ENCODE results near the gene INSIG1.

The INSIG1 gene

DNA sequence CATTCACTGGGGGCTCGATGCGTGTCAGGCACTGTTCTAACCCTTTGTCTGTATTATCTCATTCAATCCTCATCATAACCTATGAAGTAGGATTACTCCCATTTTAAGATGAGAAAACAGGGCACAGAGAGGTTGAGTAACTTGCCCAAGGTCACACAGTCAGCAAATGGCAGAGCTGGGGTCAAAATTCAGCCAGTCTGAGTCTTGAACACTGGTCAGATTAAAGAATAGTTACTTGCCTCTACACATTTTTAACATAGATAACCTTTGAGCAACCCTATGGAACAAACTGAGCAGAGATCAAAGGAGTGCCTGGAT, 27.2 kb downstream of the INSIG1 start:
- DNase-seq: no peak

DNA sequence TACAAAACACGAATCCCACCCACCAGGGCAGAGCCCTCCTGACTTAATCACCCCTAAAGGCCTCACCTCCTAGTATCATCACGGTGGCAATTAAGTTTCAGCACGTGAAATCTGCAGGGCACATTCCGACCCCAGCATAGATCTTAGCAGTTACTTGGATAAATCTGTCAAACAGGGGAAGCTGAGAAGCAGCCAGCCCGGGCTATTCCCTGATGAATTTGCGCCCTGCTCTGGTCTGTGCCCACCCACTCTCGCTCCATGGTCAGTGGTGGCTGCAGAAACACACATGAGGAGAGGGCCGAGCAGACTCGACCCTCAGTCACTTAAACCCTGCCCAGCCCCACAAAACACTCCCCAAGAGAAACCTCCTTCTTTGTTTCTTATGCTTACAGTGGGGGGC, 28.7 kb downstream of the INSIG1 start:
- no peak for DNase-seq

DNA sequence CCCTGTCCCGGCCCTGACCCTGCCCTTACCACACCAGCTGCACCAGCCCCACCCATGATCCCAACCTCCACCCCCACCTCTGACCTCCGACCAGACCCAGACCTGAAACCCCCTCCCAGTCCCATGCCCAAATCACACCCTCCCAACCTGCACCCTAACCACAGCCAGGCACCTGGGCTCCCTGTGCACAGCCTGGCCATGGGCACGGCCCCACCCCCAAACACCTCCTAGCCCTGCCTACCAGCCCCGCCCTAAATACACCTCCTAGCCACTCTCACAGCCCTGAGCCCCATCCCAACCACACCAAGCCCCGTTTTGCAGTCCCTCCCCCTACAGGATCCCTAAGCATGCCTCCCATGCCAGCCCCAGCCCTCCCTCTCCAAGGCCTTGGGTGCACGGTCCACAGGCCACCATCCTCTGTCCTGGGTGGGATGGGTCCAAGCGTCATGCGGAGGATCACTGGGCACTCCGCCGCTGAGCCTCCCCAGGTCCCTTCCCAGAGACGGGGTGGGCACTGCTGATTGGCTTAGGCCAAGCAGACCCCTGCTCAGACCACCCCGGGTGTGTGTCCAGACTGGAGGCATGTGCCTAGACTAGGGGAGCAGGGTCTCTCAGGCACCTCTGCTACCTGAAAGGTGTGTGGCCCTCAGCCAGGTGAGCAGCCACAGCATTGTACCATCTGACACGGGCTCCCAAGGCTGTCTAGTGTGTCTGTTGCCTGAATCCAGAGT, 30.1 kb downstream of the INSIG1 start:
- DNase-seq: no peak

DNA sequence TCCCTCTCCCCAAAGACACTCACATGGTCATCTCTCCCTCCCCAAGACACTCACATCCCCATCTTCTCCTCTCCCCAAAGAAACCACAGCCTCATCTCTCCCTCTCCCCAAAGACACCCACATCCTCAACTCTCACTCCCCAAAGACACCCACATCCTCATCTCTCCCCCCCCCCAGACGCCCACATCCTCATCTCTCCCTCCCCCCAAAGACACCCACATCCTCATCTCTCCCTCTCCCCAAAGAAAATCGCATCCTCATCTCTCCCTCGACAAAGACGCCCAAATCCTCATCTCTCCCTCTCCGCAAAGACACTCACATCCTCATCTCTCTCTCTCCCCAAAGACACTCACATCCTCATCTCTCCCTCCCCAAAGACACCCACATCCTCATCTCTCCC, 31.5 kb downstream of the INSIG1 start:
- DNase-seq: no peak

DNA sequence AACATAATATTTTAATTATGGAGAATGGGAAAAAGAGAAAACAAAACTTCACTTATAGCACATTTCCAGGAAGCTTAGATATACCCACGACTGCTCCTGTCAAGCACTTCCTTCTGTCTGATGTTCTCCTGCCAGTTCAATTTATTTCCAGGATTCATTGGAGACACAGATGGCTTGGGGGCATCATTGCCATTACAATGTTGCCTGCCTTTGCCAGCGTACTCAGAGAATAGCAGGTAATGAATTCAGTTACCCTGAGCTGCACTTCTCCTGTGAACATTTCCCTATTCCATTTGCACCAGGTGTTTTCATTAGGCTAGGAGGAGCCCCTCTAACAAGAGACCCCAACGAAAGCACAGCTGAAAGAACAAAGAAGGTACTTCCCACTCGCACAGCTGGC, 33.7 kb downstream of the INSIG1 start:
- no peak for DNase-seq

DNA sequence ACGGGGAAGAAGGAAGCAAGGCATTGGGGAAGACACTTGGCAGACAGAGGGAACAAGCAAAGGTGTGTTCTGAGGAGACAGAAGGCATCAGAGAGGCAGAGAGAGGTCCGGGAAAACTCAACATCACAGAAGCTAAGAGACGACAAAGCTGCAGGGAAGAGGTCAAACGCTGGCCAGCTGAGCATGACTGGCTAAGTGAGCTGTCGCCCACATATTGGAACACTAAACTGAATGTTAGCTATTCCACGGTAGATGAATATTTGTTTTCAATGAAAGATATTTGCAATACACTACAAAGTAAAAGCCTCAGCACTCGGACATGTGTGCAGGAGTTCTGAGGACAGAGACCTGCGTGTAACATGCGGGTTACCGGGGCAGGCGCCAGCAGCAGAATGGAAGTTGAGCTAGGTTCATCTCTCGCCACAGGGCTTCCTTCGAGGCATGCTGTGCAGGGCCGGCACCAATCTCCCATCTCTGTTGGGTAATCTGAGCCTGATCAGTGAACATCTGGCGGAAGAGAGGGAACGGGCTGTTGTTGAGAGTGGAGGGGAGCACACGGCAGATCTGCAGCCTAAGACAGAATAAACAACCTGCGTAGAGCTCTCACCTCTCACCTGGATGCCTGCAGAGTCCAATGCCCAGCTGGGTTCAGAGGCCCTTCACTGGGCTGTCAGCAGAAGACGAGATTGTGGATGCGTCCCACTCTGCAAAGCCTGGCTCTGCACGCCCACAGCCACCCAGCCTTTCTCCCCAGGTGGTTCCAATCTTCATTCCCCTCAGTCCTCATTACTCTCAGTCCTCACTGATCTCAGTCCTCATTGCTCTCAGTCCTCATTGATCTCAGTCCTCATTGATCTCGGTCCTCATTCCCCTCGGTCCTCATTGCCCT, 35.9 kb downstream of the INSIG1 start:
- no peak for DNase-seq

DNA sequence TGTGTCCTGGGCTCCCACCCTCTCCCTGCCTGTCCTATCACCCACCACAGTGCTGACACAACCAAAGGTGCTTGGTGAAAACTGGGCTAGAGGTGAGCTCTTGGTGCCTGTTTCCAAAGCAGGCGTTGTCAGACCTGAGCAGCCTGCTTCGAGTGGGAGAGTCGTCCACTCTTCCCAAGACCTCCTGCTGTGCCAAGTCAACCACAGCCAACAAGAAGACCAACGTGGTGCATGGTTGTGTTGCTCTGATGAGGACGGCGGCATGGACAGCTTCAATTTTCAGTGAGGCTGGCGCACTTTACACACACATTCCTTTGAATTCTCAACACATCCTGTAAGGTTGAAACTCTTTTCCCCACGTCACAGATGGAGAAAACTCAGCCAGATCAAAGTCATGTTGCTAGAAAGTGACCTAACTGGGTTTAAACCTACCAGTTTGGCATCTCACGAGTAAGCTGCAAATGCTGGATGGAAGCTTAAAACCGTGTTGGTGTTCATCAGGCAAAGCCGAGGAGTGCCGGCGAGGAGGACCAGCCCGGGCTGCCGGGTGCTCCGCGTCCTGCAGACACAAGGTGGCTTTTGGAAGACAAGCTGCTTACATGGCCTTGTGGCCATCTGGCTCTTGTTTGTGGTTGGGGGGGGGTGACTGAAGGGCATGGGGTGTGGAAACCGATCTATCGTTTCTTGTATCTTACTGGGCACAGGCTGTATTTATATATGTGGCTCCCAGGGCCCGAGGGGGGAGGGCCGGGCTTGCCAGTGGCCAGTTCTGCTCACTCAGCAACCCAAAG, 39.3 kb downstream of the INSIG1 start:
- no peak for DNase-seq

DNA sequence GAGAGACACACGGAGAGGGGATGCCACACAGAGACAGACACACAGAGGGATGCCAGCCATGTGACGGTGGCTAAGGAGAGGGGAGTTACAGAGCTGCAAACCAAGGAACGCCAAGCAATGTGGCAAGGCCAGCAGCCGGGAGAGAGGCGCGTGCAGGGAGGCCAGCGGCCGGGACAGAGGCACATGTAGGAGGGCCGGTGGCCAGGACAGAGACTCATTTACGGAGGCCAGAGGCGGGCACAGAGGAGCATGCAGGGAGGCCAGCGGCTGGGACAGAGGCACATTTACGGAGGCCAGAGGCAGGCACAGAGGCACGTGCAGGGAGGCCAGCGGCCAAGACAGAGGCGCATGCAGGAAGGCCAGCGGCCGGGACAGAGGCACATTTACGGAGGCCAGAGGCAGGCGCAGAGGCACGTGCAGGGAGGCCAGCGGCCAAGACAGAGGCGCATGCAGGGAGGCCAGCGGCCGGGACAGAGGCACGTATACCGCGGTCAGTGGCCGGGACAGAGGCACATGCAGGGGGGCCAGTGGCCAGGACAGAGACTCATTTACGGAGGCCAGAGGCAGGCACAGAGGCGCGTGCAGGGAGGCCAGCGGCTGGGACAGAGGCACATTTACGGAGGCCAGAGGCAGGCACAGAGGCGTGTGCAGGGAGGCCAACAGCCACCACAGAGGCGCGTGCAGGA, 40.4 kb downstream of the INSIG1 start:
- DNase-seq: no peak

DNA sequence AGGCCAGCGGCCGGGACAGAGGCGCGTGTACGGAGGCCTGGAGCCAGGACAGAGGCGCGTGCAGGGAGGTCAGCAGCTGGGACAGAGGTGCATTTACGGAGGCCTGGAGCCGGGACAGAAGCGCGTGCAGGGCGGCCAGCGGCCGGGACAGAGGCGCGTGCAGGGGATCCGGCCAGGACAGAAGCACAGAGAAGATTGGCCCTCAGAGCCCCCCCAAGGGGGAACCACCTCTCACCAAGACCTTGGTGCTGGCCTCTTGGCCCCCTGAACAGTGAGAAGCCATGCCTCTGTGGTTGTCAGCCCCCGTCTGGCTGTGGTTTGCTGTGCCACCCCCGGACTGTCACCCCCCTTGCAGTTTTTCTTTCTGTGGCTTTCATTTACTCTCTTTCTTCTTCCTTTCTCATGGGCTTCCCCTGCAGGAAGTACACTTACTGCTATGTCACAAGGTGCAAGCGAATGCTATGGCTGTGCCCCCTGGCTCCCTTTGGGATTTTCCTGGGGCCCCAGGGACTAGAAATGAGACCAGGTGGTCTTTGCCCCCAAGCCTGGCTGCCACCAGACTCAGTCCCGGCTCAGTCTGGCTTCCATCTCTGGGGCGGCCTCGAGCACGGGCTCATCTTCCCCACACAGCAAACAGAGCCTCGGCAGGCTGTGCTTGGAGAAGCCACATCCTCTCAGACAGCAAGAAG, 41.1 kb downstream of the INSIG1 start:
- no peak for DNase-seq

DNA sequence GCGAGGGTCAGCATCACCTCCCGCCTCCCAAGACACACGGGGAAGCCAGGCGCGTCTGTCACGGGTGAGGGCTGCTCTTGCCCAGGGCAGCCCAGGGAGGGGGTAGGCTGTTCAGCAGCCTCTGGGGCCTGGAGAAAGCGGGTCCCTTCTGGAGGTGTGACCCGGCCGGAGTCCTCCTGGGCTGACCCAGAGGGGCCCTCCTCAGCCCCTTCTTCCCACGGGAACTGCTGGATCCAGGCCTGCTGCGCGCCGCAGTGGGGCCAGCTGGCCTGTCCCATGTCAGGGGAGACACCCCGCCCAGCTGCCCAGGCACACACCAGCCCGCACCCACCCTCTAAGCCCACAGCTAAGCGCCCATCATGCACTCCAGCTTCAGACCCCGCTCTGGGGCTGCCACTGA, 41.8 kb downstream of the INSIG1 start:
- DNase-seq: no peak

DNA sequence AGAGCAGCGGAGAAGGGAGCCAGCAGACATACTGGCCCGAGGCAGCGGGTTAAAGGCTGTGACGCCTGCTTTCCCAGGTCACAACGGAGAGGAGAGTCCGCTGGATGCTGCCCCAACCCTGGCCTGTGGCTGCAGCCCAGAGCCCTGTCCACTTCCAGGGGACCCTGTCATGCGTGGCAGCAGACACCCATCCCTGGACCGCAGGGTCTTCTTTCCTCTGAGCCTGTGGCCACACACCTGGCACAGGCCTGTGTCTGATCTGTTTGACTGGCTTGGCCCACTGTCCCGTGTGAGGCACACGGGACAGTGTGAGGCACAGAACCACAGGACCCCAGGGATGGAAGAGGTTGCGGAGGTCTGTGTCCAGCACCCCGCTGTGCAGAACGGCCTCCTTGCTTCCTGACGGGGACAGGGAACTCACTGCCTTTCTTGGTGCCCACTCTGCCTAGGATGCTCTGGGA, 42.4 kb downstream of the INSIG1 start:
- no peak for DNase-seq

DNA sequence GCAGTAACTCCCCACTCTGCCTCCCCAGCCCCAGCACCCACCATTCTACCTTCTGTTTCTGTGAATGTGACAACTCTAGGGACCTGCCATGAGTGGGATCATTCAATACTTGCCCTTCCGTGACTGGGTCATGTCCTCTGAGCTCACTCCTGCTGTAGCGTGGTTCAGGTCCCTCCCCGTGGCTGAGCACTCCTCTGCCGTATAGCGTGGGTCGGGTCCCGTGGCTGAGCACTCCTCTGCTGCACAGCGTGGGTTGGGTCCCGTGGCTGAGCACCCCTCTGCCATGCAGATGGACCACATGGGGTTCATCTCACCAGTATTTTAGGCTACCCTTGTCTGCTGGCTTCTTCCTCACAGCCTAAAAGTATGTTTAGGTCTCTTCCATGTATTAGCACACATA, 43.0 kb downstream of the INSIG1 start:
- DNase-seq: no peak

DNA sequence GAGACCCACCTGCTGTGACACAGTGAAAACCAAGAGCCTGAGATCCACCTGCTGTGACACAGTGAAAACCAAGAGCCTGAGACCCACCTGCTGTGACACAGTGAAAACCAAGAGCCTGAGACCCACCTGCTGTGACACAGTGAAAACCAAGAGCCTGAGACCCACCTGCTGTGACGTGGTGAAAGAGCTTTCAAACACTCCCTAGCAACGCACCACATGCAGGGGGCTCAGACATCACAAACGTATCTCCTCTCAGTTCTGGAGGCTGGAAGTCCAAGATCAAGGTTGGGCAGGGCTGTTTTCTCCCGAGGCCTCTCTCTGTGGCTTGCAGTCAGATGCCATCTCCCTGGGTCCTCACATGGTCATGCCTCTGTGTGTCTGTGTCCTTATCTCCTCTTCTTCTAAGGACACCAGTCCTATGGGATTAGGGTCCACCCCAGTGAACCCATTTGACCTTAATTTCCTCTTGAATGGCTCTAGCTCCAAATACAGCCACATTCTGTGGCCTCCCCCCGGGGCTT, 43.8 kb downstream of the INSIG1 start:
- no peak for DNase-seq

DNA sequence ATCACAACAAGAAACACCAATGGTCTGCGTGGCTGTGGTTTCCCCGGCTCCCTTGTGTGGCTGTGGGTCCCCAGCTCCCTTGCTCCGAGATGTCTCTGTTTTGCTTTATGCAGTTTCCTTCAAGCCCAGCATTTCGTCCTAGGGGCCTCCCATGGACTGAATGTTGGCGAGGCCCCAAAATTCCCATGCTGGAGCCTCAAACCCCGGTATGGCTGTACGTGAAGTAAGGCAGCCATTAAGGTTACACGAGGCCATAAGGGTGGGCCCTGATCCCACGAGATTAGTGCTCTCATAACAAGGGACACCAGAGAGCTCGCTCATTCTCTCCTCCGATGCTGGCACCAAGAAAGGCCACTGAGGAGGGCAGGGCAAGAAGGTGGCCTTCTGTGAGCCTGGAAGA, 44.6 kb downstream of the INSIG1 start:
- DNase-seq: no peak

DNA sequence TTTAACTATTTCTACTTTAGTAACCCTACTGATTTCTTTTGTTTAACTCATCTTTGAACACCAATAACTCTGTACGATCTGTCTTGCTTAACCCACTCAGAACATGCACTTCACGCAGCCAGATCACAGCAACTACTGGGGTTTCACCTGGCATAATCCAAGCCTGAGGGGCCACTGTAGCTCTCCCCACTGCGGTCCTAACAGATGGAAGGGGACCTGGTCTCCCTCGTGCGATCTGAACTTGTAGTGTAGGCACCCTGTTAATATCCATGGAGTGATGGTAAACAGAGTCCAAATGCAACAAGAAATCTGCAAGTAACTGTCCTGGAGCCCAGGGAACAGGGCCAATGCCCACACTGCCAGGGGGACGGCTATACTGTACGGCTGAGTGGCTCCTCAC, 45.5 kb downstream of the INSIG1 start:
- no peak for DNase-seq

DNA sequence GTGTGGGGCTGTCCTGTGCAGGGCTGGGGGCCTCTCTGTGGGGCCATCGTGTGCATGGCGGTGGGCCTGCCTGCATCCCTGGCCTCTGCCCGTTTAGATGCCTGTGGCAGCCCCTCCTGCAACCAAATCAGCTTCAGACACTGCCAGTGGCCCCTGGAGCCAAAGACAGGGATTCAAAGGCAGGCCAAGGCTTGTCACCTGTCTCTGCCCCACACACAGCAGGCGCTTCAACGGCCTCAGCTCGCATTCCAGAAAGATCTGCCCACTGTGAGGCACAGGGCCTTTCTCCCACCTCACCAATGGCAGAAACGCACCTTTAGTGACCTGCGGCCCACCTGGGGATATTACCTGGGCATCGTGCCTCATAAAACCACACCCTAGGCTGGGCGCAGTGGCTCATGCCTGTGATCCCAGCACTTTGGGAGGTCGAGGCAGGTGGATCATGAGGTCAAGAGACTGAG, 46.0 kb downstream of the INSIG1 start:
- no peak for DNase-seq

DNA sequence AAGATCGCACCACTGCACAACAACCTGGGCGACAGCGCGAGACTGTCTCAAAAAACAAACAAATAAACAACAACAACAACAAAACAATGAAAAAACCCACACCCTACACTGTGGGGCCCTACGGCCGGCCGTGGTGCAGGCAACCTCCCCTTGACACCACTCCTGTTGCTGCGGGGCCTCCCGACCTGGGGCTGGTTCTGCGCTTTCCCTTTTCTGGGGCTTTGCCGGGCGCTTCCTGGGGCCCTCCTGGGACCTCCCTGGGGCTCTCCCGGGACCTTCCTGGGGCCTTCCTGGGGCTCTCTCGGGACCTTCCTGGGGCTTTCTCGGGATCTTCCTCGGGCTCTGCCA, 46.6 kb downstream of the INSIG1 start:
- no peak for DNase-seq

DNA sequence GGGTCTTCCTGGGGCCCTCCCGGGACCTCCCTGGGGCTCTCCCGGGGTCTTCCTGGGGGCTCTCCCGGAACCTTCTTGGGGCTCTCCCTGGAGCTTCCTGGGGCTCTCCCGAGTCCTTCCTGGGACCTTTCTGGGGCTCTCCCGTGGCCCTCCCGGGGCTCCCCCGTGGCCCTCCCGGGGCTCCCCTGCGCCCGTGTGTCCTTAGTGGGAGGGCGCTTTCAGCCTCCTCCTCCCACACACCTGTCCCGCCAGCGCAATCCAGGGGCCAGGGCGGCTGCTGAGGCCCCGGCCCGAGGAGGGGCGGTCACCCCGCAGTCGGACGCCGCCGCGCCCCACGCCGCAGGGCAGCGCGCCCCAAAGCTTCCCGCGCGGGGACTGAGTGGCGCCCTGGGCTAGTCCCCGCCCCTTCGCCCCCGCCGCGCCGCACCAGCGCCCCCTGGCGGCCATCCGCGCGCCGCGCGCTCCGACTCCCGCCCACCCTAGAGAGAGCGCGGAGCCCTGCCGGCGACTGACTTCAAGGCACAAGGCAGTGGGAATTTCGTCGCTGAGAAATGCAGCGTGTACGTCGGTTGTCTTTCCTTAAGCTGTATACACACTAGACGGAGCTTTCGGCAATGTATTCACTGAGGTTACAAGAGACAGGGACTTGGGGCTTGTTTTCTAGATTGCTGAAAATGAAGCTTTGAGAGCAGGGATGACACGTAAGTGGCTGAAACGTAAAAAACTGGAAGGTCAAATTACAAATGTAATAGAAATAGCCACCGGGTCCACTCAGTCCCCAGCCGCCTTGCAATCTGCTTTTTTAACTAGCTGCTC, 47.1 kb downstream of the INSIG1 start:
- peak in 55 of 58 donors; percentile 3 to 77 (median 54) for DNase-seq

DNA sequence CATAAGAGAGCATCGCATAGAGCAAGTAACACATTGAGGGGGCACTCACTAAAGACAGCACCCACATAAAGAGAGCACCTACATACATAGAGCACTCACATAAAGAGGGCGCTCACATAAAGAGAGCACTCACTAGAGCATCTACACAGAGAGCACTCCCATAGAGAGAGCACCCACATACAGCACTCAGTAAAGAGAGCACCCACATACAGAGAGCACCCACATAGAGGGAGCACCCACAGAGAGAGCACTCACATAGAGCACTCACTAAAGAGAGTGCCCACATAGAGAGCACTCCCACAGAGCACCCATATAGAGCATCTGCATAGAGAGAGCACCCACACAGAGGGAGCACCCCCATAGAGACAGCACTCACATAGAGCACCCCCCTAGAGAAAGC, 47.8 kb downstream of the INSIG1 start:
- no peak for DNase-seq

DNA sequence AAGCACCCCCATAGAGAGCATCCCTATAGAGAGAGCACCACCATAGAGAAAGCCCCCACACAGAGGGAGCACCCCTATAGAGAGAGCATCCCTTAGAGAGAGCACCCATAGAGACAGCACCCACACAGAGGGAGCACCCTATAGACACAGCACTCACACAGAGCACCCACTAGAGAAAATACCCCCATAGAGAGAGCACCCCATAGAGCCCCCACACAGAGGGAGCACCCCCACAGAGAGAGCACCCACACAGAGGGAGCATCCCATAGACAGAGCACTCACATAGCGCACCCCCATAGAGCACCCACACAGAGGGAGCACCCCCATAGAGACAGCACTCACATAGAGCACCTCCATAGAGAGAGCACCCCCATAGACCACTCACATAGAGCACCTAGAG, 48.6 kb downstream of the INSIG1 start:
- no peak for DNase-seq
